Activated CD4-positive, CD25-positive, alpha-beta regulatory T cell treated with anti-CD3 and anti-CD28 coated beads, Interleukin-2, amount 50 U/mL, for 16 hours (primary cell): ENCODE measurements around the gene NOPCHAP1.
"Not testable (repeated sequence)": the region's sequence is repeated elsewhere in the genome, so short reads cannot be mapped to it uniquely, and the experiment has no call there.

Experiments used
- DNase-seq: peaks from one replicate; pipeline ENCODE4 v3.0.0-alpha.2; 2020; ENCODE audit warnings: low read depth, low spot score

NOPCHAP1 gene

GRCh38 chr12:104964856-104965205, 21.3 kb upstream of the NOPCHAP1 start:
- no peak for DNase-seq

GRCh38 chr12:104966677-104967076, 19.4 kb upstream of the NOPCHAP1 start:
- DNase-seq: no peak

- no peak for DNase-seq
Observed at GRCh38 chr12:104969343-104969742, 16.8 kb upstream of the NOPCHAP1 start.

- DNase-seq: no peak
Observed at GRCh38 chr12:104971306-104971705, 14.8 kb upstream of the NOPCHAP1 start.

GRCh38 chr12:104973250-104973649, 12.9 kb upstream of the NOPCHAP1 start:
- DNase-seq: no peak

- no peak for DNase-seq
Observed at GRCh38 chr12:104974626-104975290, 11.4 kb upstream of the NOPCHAP1 start.

- no peak for DNase-seq
Observed at GRCh38 chr12:104975587-104976343, 10.4 kb upstream of the NOPCHAP1 start.

- no peak for DNase-seq
Observed at GRCh38 chr12:104976703-104977102, 9.4 kb upstream of the NOPCHAP1 start.

GRCh38 chr12:104977688-104978087, 8.4 kb upstream of the NOPCHAP1 start:
- not testable (repeated sequence) for DNase-seq

- no peak for DNase-seq
Observed at GRCh38 chr12:104985206-104985605, 910 bp upstream of the NOPCHAP1 start.

GRCh38 chr12:104990950-104991349, 4.8 kb downstream of the NOPCHAP1 start:
- DNase-seq: no peak

- DNase-seq: no peak
Observed at GRCh38 chr12:104991565-104992128, 5.5 kb downstream of the NOPCHAP1 start.

- DNase-seq: no peak
Observed at GRCh38 chr12:104994336-104994735, 8.2 kb downstream of the NOPCHAP1 start.

- no peak for DNase-seq
Observed at GRCh38 chr12:104997541-104997940, 11.4 kb downstream of the NOPCHAP1 start.

- DNase-seq: no peak
Observed at GRCh38 chr12:104998423-104999346, 12.6 kb downstream of the NOPCHAP1 start.

- no peak for DNase-seq
Observed at GRCh38 chr12:104999347-104999685, 13.2 kb downstream of the NOPCHAP1 start.

GRCh38 chr12:105001476-105001875, 15.4 kb downstream of the NOPCHAP1 start:
- no peak for DNase-seq

GRCh38 chr12:105013892-105014291, 27.8 kb downstream of the NOPCHAP1 start:
- DNase-seq: no peak

GRCh38 chr12:105014603-105015002, 28.5 kb downstream of the NOPCHAP1 start:
- no peak for DNase-seq

- DNase-seq: no peak
Observed at GRCh38 chr12:105015543-105015942, 29.4 kb downstream of the NOPCHAP1 start.

GRCh38 chr12:105018012-105018411, 31.9 kb downstream of the NOPCHAP1 start:
- no peak for DNase-seq

GRCh38 chr12:105018776-105019175, 32.7 kb downstream of the NOPCHAP1 start:
- no peak for DNase-seq
